Neural crest cell (in vitro differentiated cells): ENCODE results near the gene PCDHA5. TPM values are rescaled to one million over a fixed set of nuclear protein-coding genes. Genes with fewer than 3 reads are reported as not detected.
"Not testable (repeated sequence)": the region's sequence is repeated elsewhere in the genome, so short reads cannot be mapped to it uniquely, and the experiment has no call there.

Experiments
- DNase-seq: peaks from one replicate; pipeline ENCODE4 v3.0.0; 2021; ENCODE audit warnings: low read depth, mixed read lengths, low spot score
- H3K27ac Mint-ChIP-seq: one replicate; pipeline ENCODE4 v1.8.0; 2021; ENCODE audit warnings: mild to moderate bottlenecking, mixed read lengths; ENCODE audit not compliant: unreplicated experiment
- H3K27me3 Mint-ChIP-seq: 2 replicates; pipeline ENCODE4 v1.8.0; 2021; ENCODE audit warnings: low read depth, mild to moderate bottlenecking, mixed read lengths
- H3K36me3 Mint-ChIP-seq: 2 replicates; pipeline ENCODE4 v1.8.0; 2021; ENCODE audit warnings: low read depth, mild to moderate bottlenecking, mixed read lengths
- H3K4me1 Mint-ChIP-seq: 2 replicates; pipeline ENCODE4 v1.8.0; 2021; ENCODE audit warnings: mixed read lengths
- H3K4me3 Mint-ChIP-seq: one replicate; pipeline ENCODE4 v1.8.0; 2021; ENCODE audit warnings: mild to moderate bottlenecking, mixed read lengths
- H3K9me3 Mint-ChIP-seq: 2 replicates; pipeline ENCODE4 v1.8.0; 2021; ENCODE audit warnings: mixed read lengths
- total RNA-seq: library from RNA; stranded (reverse); gene quantifications from 2 replicates; pipeline ENCODE4 v1.2.1, GENCODE V29; 2021
- TF ChIP-seq, protein P1 (sequence below): fragments of 200-600 bp; sonication (generic); conservative IDR thresholded peaks from 2 replicates; pipeline ENCODE4 v1.5.0; 2021; ENCODE audit warnings: antibody characterized with exemption, mild to moderate bottlenecking

The PCDHA5 gene
- total RNA-seq, 1 donor from 2014 or later = 1.4 TPM

DNA sequence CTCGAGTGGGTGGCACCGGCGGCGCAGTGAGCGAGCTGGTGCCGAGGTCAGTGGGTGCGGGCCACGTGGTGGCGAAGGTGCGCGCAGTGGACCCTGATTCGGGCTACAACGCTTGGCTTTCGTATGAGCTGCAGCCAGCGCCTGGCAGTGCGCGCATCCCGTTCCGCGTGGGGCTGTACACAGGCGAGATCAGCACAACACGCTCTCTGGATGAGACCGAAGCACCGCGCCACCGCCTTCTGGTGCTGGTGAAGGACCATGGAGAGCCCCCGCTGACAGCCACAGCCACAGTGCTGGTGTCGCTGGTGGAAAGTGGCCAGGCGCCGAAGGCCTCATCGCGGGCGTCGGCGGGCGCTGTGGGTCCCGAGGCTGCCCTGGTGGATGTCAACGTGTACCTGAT is 2.1 kb downstream of the PCDHA5 start:
- peaks cover 44% of the 10 kb centered on the region for H3K36me3 Mint-ChIP-seq
- peaks cover 5% of the 10 kb centered on the region for H3K9me3 Mint-ChIP-seq
- no peak for DNase-seq
- TF ChIP-seq, protein P1, sequence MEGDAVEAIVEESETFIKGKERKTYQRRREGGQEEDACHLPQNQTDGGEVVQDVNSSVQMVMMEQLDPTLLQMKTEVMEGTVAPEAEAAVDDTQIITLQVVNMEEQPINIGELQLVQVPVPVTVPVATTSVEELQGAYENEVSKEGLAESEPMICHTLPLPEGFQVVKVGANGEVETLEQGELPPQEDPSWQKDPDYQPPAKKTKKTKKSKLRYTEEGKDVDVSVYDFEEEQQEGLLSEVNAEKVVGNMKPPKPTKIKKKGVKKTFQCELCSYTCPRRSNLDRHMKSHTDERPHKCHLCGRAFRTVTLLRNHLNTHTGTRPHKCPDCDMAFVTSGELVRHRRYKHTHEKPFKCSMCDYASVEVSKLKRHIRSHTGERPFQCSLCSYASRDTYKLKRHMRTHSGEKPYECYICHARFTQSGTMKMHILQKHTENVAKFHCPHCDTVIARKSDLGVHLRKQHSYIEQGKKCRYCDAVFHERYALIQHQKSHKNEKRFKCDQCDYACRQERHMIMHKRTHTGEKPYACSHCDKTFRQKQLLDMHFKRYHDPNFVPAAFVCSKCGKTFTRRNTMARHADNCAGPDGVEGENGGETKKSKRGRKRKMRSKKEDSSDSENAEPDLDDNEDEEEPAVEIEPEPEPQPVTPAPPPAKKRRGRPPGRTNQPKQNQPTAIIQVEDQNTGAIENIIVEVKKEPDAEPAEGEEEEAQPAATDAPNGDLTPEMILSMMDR = no peak
- no peak overlapping the region for H3K27ac Mint-ChIP-seq
- peaks cover 7% of the 10 kb centered on the region for H3K4me1 Mint-ChIP-seq
- no peak overlapping the region for H3K4me3 Mint-ChIP-seq
- no peaks in the 10 kb centered on the region for H3K27me3 Mint-ChIP-seq

DNA sequence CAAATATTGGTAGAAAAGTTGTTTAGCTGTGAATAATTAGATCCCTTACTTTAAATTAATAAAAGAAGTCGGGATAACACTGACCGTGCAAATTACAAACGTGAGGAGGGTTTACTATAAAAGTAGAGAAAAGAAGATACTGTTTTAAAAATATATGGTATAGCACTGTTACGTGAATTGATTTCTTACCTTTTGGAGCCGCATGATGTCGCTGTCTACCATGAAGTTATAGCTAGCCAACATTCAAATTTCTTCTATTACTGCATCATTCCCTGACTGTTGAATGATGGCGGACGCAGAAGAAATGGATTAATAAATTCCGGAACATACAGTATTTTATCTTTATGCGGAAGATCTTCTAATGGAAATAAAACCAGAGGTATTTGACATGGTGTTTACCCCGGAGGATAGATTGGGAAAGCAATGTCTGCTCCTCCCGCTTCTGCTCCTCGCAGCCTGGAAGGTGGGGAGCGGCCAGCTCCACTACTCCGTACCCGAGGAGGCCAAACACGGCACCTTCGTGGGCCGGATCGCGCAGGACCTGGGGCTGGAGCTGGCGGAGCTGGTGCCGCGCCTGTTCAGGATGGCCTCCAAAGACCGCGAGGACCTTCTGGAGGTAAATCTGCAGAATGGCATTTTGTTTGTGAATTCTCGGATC is 6.4 kb downstream of the PCDHA5 start, which contains the start of gene PCDHA6:
TSS of gene PCDHA6 (plus strand) at position 257 of the 658 bp plus-strand sequence. CDS start at position 389, 132 bp downstream.
- no peak for DNase-seq
- peak within 1 kb of the TSS; percentile 92 for H3K27ac Mint-ChIP-seq
- H3K4me1 Mint-ChIP-seq = peaks cover 10% of the 10 kb centered on the region
- TF ChIP-seq, protein P1 = peak; percentile 69
- H3K4me3 Mint-ChIP-seq = peak within 1 kb of the TSS; percentile 87
- H3K9me3 Mint-ChIP-seq = peaks cover 9% of the 10 kb centered on the region
- no peaks in the 10 kb centered on the region for H3K27me3 Mint-ChIP-seq
- H3K36me3 Mint-ChIP-seq = peaks cover 57% of the 10 kb centered on the region

DNA sequence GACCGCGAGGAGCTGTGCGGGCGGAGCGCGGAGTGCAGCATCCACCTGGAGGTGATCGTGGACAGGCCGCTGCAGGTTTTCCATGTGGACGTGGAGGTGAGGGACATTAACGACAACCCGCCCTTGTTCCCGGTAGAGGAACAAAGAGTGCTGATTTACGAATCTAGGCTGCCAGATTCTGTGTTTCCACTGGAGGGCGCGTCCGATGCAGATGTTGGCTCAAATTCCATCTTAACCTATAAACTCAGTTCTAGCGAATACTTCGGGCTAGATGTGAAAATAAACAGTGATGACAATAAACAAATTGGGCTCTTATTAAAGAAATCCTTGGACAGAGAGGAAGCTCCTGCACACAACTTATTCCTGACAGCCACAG is 6.9 kb downstream of the PCDHA5 start:
- peak overlapping the region; percentile 87 for H3K4me3 Mint-ChIP-seq
- H3K36me3 Mint-ChIP-seq = peaks cover 58% of the 10 kb centered on the region
- peaks cover 12% of the 10 kb centered on the region for H3K9me3 Mint-ChIP-seq
- peak overlapping the region; percentile 92 for H3K27ac Mint-ChIP-seq
- TF ChIP-seq, protein P1 = peak; percentile 45
- H3K27me3 Mint-ChIP-seq = no peaks in the 10 kb centered on the region
- DNase-seq = no peak
- H3K4me1 Mint-ChIP-seq = peaks cover 10% of the 10 kb centered on the region

DNA sequence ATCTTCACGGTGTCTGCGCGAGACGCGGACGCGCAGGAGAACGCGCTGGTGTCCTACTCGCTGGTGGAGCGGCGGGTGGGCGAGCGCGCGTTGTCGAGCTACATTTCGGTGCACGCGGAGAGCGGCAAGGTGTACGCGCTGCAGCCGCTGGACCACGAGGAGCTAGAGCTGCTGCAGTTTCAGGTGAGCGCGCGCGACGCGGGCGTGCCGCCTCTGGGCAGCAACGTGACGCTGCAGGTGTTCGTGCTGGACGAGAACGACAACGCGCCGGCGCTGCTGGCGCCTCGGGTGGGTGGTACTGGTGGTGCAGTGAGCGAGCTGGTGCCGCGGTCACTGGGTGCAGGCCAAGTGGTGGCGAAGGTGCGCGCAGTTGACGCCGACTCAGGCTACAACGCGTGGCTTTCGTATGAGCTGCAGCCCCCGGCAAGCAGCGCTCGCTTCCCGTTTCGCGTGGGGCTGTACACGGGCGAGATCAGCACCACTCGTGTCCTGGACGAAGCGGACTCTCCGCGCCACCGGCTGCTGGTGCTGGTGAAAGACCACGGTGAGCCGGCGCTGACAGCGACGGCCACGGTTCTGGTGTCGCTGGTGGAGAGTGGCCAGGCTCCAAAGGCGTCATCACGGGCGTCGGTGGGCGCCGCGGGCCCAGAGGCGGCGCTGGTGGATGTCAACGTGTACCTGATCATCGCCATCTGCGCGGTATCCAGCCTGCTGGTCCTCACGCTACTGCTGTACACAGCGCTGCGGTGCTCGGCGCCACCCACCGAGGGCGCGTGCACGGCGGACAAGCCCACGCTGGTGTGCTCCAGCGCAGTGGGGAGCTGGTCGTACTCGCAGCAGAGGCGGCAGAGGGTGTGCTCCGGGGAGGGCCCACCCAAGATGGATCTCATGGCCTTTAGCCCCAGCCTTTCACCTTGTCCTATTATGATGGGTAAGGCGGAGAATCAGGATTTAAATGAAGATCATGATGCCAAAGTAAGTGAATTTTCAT is 8.4 kb downstream of the PCDHA5 start:
- Mint-ChIP-seq H3K36me3 (peaks cover 66% of the 10 kb centered on the region), H3K9me3 (peaks cover 14% of the 10 kb centered on the region)
- H3K27ac Mint-ChIP-seq, H3K27me3 Mint-ChIP-seq, DNase-seq, H3K4me1 Mint-ChIP-seq, H3K4me3 Mint-ChIP-seq: not testable (repeated sequence)

DNA sequence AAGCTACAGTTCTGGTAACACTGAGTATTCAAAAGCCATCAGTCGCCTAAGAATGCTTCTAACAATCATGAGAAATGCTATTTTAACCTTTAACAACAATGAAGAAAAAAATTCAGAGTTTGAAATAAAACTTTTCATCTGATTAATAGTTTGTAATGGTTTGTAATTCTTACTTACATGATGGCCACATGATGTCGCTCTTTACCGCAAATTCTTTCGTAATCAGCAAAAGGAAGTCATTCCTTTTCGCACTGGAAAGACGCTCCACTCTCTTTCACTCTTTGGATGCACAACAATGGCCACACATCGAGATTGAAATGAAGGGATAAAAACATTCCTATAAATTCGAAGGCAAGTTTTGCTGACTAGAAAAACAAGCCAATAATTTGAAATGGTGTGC is 12.6 kb downstream of the PCDHA5 start, which contains the start of gene PCDHA7:
TSS of gene PCDHA7 (plus strand) at position 277 of the 400 bp plus-strand sequence. CDS start at position 392, 115 bp downstream.
- Mint-ChIP-seq H3K36me3 (peaks cover 59% of the 10 kb centered on the region), H3K4me1 (no peaks in the 10 kb centered on the region), H3K27me3 (no peaks in the 10 kb centered on the region), H3K9me3 (peaks cover 10% of the 10 kb centered on the region), H3K27ac (no peak within 1 kb of the TSS), H3K4me3 (no peak within 1 kb of the TSS)
- DNase-seq = no peak
- TF ChIP-seq, protein P1 = no peak

DNA sequence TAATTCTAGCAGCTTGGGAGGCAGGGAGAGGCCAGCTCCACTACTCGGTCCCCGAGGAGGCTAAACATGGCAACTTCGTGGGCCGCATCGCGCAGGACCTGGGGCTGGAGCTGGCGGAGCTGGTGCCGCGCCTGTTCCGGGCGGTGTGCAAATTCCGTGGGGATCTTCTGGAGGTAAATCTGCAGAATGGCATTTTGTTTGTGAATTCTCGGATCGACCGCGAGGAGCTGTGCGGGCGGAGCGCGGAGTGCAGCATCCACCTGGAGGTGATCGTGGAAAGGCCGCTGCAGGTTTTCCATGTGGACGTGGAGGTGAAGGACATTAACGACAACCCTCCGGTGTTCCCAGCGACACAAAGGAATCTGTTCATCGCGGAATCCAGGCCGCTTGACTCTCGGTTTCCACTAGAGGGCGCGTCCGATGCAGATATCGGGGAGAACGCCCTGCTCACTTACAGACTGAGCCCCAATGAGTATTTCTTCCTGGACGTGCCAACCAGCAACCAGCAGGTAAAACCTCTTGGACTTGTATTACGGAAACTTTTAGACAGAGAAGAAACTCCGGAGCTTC is 13.1 kb downstream of the PCDHA5 start:
- H3K4me3 Mint-ChIP-seq, H3K4me1 Mint-ChIP-seq, DNase-seq, H3K27me3 Mint-ChIP-seq, H3K9me3 Mint-ChIP-seq, H3K27ac Mint-ChIP-seq: not testable (repeated sequence)
- H3K36me3 Mint-ChIP-seq = peaks cover 59% of the 10 kb centered on the region
